Measurements from ENCODE around the gene JPT2.

Gene JPT2

DNA sequence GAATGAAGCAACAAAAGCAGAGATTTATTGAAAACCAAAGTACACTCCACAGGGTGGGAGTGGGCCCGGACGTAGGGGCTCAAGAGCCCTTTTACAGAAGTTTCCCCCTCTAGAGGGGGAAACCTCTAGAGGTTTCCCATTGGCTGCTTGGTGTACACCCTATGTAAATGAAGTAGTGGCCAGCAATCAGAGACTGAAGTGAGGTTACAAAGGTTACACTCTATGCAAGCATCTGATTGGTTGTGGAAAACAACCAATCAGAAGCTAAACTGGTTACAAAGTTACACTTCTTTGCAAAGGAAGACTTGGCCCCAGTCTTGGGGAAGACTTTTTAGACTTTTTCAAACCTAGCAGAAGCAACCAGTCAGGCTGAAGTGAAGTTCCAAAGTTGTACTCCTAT, 38.8 kb upstream of the JPT2 start:
- H3K4me1 ChIP-seq (ENCODE audit: control insufficient read depth in 2 of 2, insufficient read depth in 2 of 2, low read length in 2 of 2) = no peaks in the 10 kb centered on the region
- H3K9ac ChIP-seq (ENCODE audit: low read depth in 1 of 2, low read length in 2 of 2) = no peak overlapping the region
- H3K27me3 ChIP-seq (ENCODE audit: control insufficient read depth in 2 of 2, insufficient read depth in 2 of 2, low read length in 2 of 2) = no peaks in the 10 kb centered on the region
- no peak overlapping the region for H3K4me3 ChIP-seq (ENCODE audit: low read length in 2 of 2)
- no peaks in the 10 kb centered on the region for H3K9me3 ChIP-seq (ENCODE audit: control insufficient read depth in 2 of 2, low read length in 2 of 2)
- H3K27ac ChIP-seq (ENCODE audit: low read depth in 2 of 2, low read length in 2 of 2) = no peak overlapping the region
- H3K36me3 ChIP-seq (ENCODE audit: control insufficient read depth in 2 of 2, insufficient read depth in 2 of 2, low read length in 2 of 2) = peaks cover 58 to 63% of the 10 kb centered on the region in 2 donors

DNA sequence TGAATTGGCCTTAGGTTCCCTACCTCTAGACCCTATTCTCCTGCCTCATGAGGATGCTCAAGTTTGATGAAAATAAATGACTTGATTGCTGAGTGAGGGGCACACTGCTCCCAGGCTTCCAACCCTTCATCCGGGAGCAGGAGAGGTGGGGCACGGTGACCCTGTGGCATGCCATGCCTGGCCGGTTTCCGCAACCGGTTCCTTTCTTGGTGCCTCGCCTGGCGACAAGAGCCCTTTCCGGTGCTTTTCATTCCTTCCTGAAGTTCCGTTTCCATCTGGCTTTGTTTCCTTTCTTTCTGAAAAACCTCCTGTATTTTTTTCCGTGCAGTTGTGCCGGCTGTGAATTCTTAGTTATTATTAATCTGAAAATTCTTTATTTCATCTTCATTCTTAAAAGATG, 38.2 kb upstream of the JPT2 start:
- Histone ChIP-seq H3K27ac (ENCODE audit: low read depth in 2 of 2, low read length in 2 of 2) (no peak overlapping the region), H3K4me1 (ENCODE audit: control insufficient read depth in 2 of 2, insufficient read depth in 2 of 2, low read length in 2 of 2) (no peaks in the 10 kb centered on the region), H3K9me3 (ENCODE audit: control insufficient read depth in 2 of 2, low read length in 2 of 2) (no peaks in the 10 kb centered on the region), H3K4me3 (ENCODE audit: low read length in 2 of 2) (no peak overlapping the region), H3K36me3 (ENCODE audit: control insufficient read depth in 2 of 2, insufficient read depth in 2 of 2, low read length in 2 of 2) (peaks cover 58 to 67% of the 10 kb centered on the region in 2 donors), H3K27me3 (ENCODE audit: control insufficient read depth in 2 of 2, insufficient read depth in 2 of 2, low read length in 2 of 2) (no peaks in the 10 kb centered on the region), H3K9ac (ENCODE audit: low read depth in 1 of 2, low read length in 2 of 2) (no peak overlapping the region)

DNA sequence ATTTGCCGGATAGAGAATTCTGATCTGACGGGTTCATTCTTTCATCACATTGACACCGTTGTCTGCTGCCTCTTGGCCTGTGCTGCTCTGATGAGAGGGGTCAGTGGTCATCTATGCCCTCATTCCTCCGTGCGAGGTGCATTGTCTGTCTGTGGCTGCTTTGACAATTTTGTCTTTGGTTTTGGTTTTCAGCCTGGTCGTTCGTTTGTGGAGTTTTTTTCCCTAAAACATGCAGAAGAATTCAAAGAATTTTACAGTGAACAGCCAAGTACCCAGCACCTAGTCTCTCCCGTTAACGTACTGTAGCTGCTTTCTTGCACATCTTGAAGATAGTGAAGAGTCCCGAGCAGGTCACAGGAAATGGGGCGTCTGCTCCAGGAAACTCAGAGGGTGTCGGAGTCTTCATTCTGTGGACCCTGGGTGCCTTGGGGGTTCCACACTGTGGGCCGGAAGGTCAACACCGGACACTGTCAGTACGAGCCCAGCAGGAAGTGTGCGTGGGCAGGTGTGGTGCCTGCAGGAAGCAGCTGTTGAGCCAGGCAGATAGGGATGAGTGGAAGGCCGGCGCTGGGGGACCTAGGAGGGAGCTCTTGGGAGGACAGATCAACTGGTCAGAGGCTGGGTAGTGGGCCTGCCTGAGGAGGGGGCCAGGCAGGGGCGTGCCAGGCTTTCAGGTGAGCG, 37.7 kb upstream of the JPT2 start:
- Histone ChIP-seq H3K4me1 (ENCODE audit: control insufficient read depth in 2 of 2, insufficient read depth in 2 of 2, low read length in 2 of 2) (no peaks in the 10 kb centered on the region), H3K27ac (ENCODE audit: low read depth in 2 of 2, low read length in 2 of 2) (no peak overlapping the region), H3K36me3 (ENCODE audit: control insufficient read depth in 2 of 2, insufficient read depth in 2 of 2, low read length in 2 of 2) (peaks cover 54 to 63% of the 10 kb centered on the region in 2 donors), H3K9ac (ENCODE audit: low read depth in 1 of 2, low read length in 2 of 2) (no peak overlapping the region), H3K9me3 (ENCODE audit: control insufficient read depth in 2 of 2, low read length in 2 of 2) (no peaks in the 10 kb centered on the region), H3K27me3 (ENCODE audit: control insufficient read depth in 2 of 2, insufficient read depth in 2 of 2, low read length in 2 of 2) (no peaks in the 10 kb centered on the region), H3K4me3 (ENCODE audit: low read length in 2 of 2) (no peak overlapping the region)

DNA sequence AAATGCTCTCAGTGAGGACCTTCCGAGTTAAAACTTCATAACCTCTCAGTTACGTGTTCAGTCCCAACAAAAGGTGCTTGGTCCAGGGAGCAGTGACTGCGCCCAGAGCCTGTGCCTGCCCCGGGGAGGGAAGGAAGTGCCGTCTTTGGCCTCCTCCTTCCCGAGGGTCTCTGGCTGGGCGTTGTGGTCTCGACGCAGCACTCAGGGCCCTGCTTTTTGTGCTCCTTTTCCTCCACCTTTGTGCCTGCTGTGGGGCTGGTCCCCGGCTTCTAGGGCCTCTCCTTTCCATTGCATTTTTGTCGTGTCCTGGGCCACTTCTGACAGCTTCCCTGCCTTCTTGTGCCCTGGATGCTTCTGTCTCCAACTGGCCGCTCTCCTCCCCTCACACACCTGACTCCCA, 36.8 kb upstream of the JPT2 start:
- Histone ChIP-seq H3K4me1 (ENCODE audit: control insufficient read depth in 2 of 2, insufficient read depth in 2 of 2, low read length in 2 of 2) (no peaks in the 10 kb centered on the region), H3K4me3 (ENCODE audit: low read length in 2 of 2) (no peak overlapping the region), H3K27me3 (ENCODE audit: control insufficient read depth in 2 of 2, insufficient read depth in 2 of 2, low read length in 2 of 2) (no peaks in the 10 kb centered on the region), H3K36me3 (ENCODE audit: control insufficient read depth in 2 of 2, insufficient read depth in 2 of 2, low read length in 2 of 2) (peaks cover 59 to 71% of the 10 kb centered on the region in 2 donors), H3K27ac (ENCODE audit: low read depth in 2 of 2, low read length in 2 of 2) (no peak overlapping the region), H3K9ac (ENCODE audit: low read depth in 1 of 2, low read length in 2 of 2) (no peak overlapping the region), H3K9me3 (ENCODE audit: control insufficient read depth in 2 of 2, low read length in 2 of 2) (no peaks in the 10 kb centered on the region)

DNA sequence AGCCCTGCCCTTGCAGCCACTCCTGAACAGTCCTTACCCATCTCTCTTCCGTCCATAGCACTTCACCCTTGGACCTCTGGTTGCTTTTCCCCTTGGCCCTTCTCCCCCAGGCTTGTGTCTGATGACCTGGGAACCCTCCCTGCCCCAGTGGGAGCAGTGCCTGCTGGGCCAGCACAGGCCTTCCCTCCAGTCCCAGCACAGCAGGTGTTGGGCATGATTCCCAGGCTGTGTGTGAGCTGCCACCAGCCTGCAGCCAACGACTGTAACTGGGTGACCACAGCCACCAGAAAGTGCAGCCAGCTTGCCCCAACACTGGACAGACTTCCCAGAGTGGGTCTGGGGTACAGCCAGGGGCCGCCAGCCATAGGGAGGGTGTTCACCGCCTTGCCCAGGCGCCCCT, 35.9 kb upstream of the JPT2 start:
- Histone ChIP-seq H3K9ac (ENCODE audit: low read depth in 1 of 2, low read length in 2 of 2) (no peak overlapping the region), H3K27ac (ENCODE audit: low read depth in 2 of 2, low read length in 2 of 2) (no peak overlapping the region), H3K36me3 (ENCODE audit: control insufficient read depth in 2 of 2, insufficient read depth in 2 of 2, low read length in 2 of 2) (peaks cover 56 to 70% of the 10 kb centered on the region in 2 donors), H3K27me3 (ENCODE audit: control insufficient read depth in 2 of 2, insufficient read depth in 2 of 2, low read length in 2 of 2) (no peaks in the 10 kb centered on the region), H3K4me3 (ENCODE audit: low read length in 2 of 2) (no peak overlapping the region), H3K4me1 (ENCODE audit: control insufficient read depth in 2 of 2, insufficient read depth in 2 of 2, low read length in 2 of 2) (no peaks in the 10 kb centered on the region), H3K9me3 (ENCODE audit: control insufficient read depth in 2 of 2, low read length in 2 of 2) (no peaks in the 10 kb centered on the region)

DNA sequence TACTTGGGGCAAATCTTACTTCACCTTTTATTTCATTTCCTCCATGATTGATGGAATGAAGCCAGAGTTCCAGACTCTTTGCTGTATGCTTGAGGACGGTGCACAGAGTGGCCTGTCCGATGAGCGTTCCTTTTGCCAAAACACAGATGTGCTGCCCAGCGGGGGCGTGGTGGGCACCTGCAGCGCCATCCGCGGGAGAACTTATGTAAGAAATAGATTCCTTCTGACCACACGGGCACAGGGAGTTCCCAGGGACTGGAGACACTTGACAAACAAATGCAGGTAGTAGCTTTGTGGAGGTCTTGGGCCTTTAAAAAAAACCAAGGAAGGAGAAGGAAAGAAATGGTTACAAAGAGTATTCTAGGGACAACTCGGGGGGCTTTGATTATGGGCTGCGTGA, 35.3 kb upstream of the JPT2 start:
- Histone ChIP-seq H3K4me3 (ENCODE audit: low read length in 2 of 2) (no peak overlapping the region), H3K9ac (ENCODE audit: low read depth in 1 of 2, low read length in 2 of 2) (no peak overlapping the region), H3K4me1 (ENCODE audit: control insufficient read depth in 2 of 2, insufficient read depth in 2 of 2, low read length in 2 of 2) (no peaks in the 10 kb centered on the region), H3K27me3 (ENCODE audit: control insufficient read depth in 2 of 2, insufficient read depth in 2 of 2, low read length in 2 of 2) (no peaks in the 10 kb centered on the region), H3K36me3 (ENCODE audit: control insufficient read depth in 2 of 2, insufficient read depth in 2 of 2, low read length in 2 of 2) (peaks cover 54 to 67% of the 10 kb centered on the region in 2 donors), H3K27ac (ENCODE audit: low read depth in 2 of 2, low read length in 2 of 2) (no peak overlapping the region), H3K9me3 (ENCODE audit: control insufficient read depth in 2 of 2, low read length in 2 of 2) (no peaks in the 10 kb centered on the region)

DNA sequence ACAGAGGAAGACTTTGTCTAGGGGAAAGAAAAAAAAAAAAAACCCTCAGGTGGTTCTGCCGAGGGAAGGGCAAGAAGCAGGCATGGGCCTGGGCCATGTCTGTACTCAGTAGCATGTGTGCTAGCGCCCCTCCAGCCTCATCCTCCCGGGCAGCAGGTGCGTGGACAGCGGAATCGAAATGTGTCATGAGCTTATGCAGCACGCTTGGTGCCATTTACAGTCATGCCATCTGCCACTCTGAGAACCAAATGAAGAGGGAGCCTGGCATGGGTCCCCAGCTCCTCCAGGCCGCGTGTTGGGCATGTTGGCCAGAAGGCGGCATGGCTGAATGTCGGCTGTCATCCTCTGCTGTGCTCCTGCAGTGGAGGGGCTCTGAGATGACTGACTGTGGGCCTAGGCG, 34.6 kb upstream of the JPT2 start:
- Histone ChIP-seq H3K9ac (ENCODE audit: low read depth in 1 of 2, low read length in 2 of 2) (no peak overlapping the region), H3K36me3 (ENCODE audit: control insufficient read depth in 2 of 2, insufficient read depth in 2 of 2, low read length in 2 of 2) (peaks cover 48 to 59% of the 10 kb centered on the region in 2 donors), H3K4me1 (ENCODE audit: control insufficient read depth in 2 of 2, insufficient read depth in 2 of 2, low read length in 2 of 2) (no peaks in the 10 kb centered on the region)

DNA sequence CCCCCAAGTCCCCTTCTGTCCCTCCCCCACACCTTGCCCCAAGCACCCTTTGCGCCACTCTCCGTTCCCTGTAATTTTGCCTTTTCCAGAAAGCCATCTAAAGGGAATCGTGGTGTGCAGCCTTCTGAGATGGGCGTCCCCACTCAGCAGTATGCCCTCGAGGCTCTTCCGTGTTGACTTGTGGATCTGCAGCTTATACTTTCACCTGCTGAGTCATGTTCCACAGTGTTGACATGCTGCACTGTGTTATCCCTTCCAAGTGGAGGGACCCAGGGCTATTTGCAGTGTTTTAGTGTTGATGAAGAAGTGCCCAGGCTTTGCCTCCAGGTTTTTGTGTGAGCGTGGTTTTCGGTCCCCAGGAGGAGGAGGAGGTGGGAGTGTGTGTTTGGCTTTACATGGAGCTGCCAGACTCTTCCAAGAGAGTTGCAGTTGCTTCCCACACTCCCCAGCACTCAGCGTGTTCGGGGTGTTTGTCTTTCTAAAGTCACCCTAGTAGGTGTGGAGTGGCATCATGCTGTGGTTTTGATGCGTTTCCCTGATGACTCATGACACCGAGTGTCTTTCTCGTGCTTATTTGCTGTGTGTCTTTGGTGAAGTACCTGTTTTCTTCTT, 32.1 kb upstream of the JPT2 start:
- H3K36me3 ChIP-seq (ENCODE audit: control insufficient read depth in 2 of 2, insufficient read depth in 2 of 2, low read length in 2 of 2) = peaks cover 37 to 53% of the 10 kb centered on the region in 2 donors
- no peak overlapping the region for H3K27ac ChIP-seq (ENCODE audit: low read depth in 2 of 2, low read length in 2 of 2)

More for the DNA sequence above, 34.6 kb upstream of the JPT2 start:
- H3K27ac ChIP-seq (ENCODE audit: low read depth in 2 of 2, low read length in 2 of 2) = no peak overlapping the region
- H3K9me3 ChIP-seq (ENCODE audit: control insufficient read depth in 2 of 2, low read length in 2 of 2) = no peaks in the 10 kb centered on the region
- no peak overlapping the region for H3K4me3 ChIP-seq (ENCODE audit: low read length in 2 of 2)
- no peaks in the 10 kb centered on the region for H3K27me3 ChIP-seq (ENCODE audit: control insufficient read depth in 2 of 2, insufficient read depth in 2 of 2, low read length in 2 of 2)

DNA sequence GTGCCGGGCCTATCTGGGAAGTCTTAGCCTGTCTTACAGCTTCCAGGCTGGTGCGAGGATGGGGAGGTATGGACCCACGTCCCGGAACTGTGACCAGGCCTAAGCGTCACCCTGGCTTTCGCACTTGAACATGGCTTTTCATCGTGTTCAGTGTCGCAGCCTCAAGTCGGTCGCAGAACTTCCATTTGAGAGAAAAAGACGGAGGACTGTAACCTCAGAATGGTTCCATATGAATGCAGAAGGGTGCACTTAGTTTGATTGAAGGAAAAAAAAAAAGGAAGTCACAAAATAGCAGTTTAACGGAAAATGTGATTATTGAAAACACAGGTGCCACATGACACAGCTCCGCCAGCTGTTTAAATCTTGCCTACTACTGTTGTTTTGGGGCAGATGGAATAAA, 30.2 kb upstream of the JPT2 start:
- no peaks in the 10 kb centered on the region for H3K4me1 ChIP-seq (ENCODE audit: control insufficient read depth in 2 of 2, insufficient read depth in 2 of 2, low read length in 2 of 2)
- H3K27ac ChIP-seq (ENCODE audit: low read depth in 2 of 2, low read length in 2 of 2) = no peak overlapping the region
- no peaks in the 10 kb centered on the region for H3K9me3 ChIP-seq (ENCODE audit: control insufficient read depth in 2 of 2, low read length in 2 of 2)
- H3K4me3 ChIP-seq (ENCODE audit: low read length in 2 of 2) = no peak overlapping the region
- H3K27me3 ChIP-seq (ENCODE audit: control insufficient read depth in 2 of 2, insufficient read depth in 2 of 2, low read length in 2 of 2) = no peaks in the 10 kb centered on the region
- no peak overlapping the region for H3K9ac ChIP-seq (ENCODE audit: low read depth in 1 of 2, low read length in 2 of 2)
- H3K36me3 ChIP-seq (ENCODE audit: control insufficient read depth in 2 of 2, insufficient read depth in 2 of 2, low read length in 2 of 2) = peaks cover 29 to 49% of the 10 kb centered on the region in 2 donors

More for the DNA sequence above, 32.1 kb upstream of the JPT2 start:
- Histone ChIP-seq H3K9me3 (ENCODE audit: control insufficient read depth in 2 of 2, low read length in 2 of 2) (no peaks in the 10 kb centered on the region), H3K27me3 (ENCODE audit: control insufficient read depth in 2 of 2, insufficient read depth in 2 of 2, low read length in 2 of 2) (no peaks in the 10 kb centered on the region), H3K9ac (ENCODE audit: low read depth in 1 of 2, low read length in 2 of 2) (no peak overlapping the region), H3K4me1 (ENCODE audit: control insufficient read depth in 2 of 2, insufficient read depth in 2 of 2, low read length in 2 of 2) (no peaks in the 10 kb centered on the region), H3K4me3 (ENCODE audit: low read length in 2 of 2) (no peak overlapping the region)

DNA sequence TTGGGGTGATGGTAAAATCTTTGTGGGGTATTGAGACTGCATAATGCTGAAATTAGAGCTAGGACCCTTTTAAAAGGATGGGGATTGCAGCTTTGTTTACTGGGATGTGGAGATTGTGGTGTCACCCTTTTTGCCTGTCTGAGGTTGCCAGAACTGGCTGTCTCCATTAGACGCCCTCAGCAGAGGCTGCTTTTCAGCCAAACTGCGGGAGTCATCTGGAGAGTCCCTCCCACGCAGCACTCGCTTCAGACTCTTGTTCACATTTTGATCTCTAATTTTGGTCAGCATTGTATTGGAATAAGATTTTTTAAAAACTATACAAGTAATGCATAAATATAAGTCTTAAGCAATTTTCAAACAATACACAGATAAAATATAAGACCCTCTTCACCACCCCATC, 27.9 kb upstream of the JPT2 start:
- H3K9ac ChIP-seq (ENCODE audit: low read depth in 1 of 2, low read length in 2 of 2) = no peak overlapping the region
- no peak overlapping the region for H3K27ac ChIP-seq (ENCODE audit: low read depth in 2 of 2, low read length in 2 of 2)
- no peak overlapping the region for H3K4me3 ChIP-seq (ENCODE audit: low read length in 2 of 2)
- no peaks in the 10 kb centered on the region for H3K9me3 ChIP-seq (ENCODE audit: control insufficient read depth in 2 of 2, low read length in 2 of 2)
- H3K27me3 ChIP-seq (ENCODE audit: control insufficient read depth in 2 of 2, insufficient read depth in 2 of 2, low read length in 2 of 2) = no peaks in the 10 kb centered on the region
- H3K36me3 ChIP-seq (ENCODE audit: control insufficient read depth in 2 of 2, insufficient read depth in 2 of 2, low read length in 2 of 2) = peaks cover 29 to 50% of the 10 kb centered on the region in 2 donors
- H3K4me1 ChIP-seq (ENCODE audit: control insufficient read depth in 2 of 2, insufficient read depth in 2 of 2, low read length in 2 of 2) = no peaks in the 10 kb centered on the region
